SK-N-MC (cell line): ENCODE measurements around the gene MCM9.

Experiments
- EZH2 ChIP-seq: fragments of 200-600 bp; sonication (generic); IDR thresholded peaks from one replicate; pipeline ENCODE4 v1.6.1; 2017; ENCODE audit warnings: antibody characterized with exemption
- FOXP2 ChIP-seq: optimal IDR thresholded peaks from 2 replicates; pipeline ENCODE3; 2011; ENCODE audit warnings: mild to moderate bottlenecking, moderate library complexity; ENCODE audit not compliant: insufficient read depth; ENCODE audit errors: extremely low read length, control extremely low read depth
- POLR2AphosphoS5 ChIP-seq: IDR thresholded peaks from 2 replicates; pipeline ENCODE4 v1.6.1; 2012; ENCODE audit warnings: mild to moderate bottlenecking, low read depth, low read length, borderline replicate concordance

- TF ChIP-seq POLR2AphosphoS5 (no peak), EZH2 (no peak), FOXP2 (no peak)
Measured at GRCh38 chr6:118815495-118815894, 119.5 kb downstream of the MCM9 start.
